H1 (cell line): Measurements from ENCODE around the gene TATDN2. TPM values are rescaled to one million over a fixed set of nuclear protein-coding genes. Genes with fewer than 3 reads are reported as not detected.

Source experiments
- ASH2L ChIP-seq: fragments of 200-600, 300-600 bp; sonication (generic); IDR thresholded peaks from one replicate; pipeline ENCODE4 v1.7.1; 2017; ENCODE audit warnings: low read length
- ATF3 ChIP-seq: IDR thresholded peaks from 2 replicates; pipeline ENCODE4 v1.6.1; 2011; ENCODE audit warnings: low read depth, mild to moderate bottlenecking, low read length; ENCODE audit not compliant: insufficient read depth
- BACH1 ChIP-seq: IDR thresholded peaks from 2 replicates; pipeline ENCODE4 v1.6.1; 2012; ENCODE audit warnings: low read length, improper control_type of control experiment
- CHD2 ChIP-seq: IDR thresholded peaks from 2 replicates; pipeline ENCODE4 v1.6.1; 2012; ENCODE audit warnings: low read length, improper control_type of control experiment
- CHD7 ChIP-seq: fragments of 300-600 bp; sonication (generic); IDR thresholded peaks from 2 replicates; pipeline ENCODE4 v1.7.1; 2012; ENCODE audit warnings: low read length, moderate library complexity, mild to moderate bottlenecking, inconsistent platforms; ENCODE audit not compliant: insufficient replicate concordance
- EGR1 ChIP-seq: IDR thresholded peaks from 2 replicates; pipeline ENCODE4 v1.6.1; 2011; ENCODE audit warnings: low read depth, low read length, borderline replicate concordance
- EP300 ChIP-seq, 2 experiments: IDR thresholded peaks; 1 replicate in 1 of 2; 2 replicates in 1 of 2; pipeline ENCODE4 v1.6.1; 2011 to 2012; ENCODE audit warnings: low read depth in 2 of 2, low read length in 2 of 2, mild to moderate bottlenecking in 2 of 2, borderline replicate concordance in 1 of 2, inconsistent platforms in 1 of 2, moderate library complexity in 1 of 2
- JUND ChIP-seq: IDR thresholded peaks from 2 replicates; pipeline ENCODE4 v1.6.1; 2011; ENCODE audit warnings: mild to moderate bottlenecking, improper control_type of control experiment, low read length
- POLR2AphosphoS5 ChIP-seq: IDR thresholded peaks from 2 replicates; pipeline ENCODE4 v1.6.1; 2011; ENCODE audit warnings: low read depth, low read length
- RBBP5 ChIP-seq: IDR thresholded peaks from 2 replicates; pipeline ENCODE4 v1.7.1; 2012; ENCODE audit warnings: low read depth, mild to moderate bottlenecking, inconsistent platforms, low read length, moderate library complexity, borderline replicate concordance
- SP2 ChIP-seq: IDR thresholded peaks from 2 replicates; pipeline ENCODE4 v1.6.1; 2012; ENCODE audit warnings: mild to moderate bottlenecking, low read length, inconsistent platforms
- polyA plus RNA-seq, 7 experiments: library from polyadenylated mRNA; depleted of rRNA in 3 of 7; stranded (reverse) in 5 of 7; unstranded in 2 of 7; fragments of >200 nt in 5 of 7; fragments of 200-250 nt in 2 of 7; gene quantifications; 1 replicate in 5 of 7; 2 replicates in 1 of 7; 4 replicates in 1 of 7; pipeline versions ENCODE4 v1.2.1 to v1.2.3, GENCODE V29; 2011 to 2013; ENCODE audit warnings: missing spikeins in 2 of 7, mixed read lengths in 2 of 7
- total RNA-seq: library from RNA; stranded (reverse); fragmentation: NEBNext Ultra II Directional; extraction: Animal tissue kit (Norgen Biotek cat#: 25700); gene quantifications from 2 replicates; pipeline ENCODE4 v1.2.1, GENCODE V29; 2021

TATDN2 gene
- total and polyA plus RNA-seq, 2 of the 8 experiments (the other 6 are each of a cell fraction or from before 2014, with no cell fraction given), result 12.1 to 34.8 TPM

DNA sequence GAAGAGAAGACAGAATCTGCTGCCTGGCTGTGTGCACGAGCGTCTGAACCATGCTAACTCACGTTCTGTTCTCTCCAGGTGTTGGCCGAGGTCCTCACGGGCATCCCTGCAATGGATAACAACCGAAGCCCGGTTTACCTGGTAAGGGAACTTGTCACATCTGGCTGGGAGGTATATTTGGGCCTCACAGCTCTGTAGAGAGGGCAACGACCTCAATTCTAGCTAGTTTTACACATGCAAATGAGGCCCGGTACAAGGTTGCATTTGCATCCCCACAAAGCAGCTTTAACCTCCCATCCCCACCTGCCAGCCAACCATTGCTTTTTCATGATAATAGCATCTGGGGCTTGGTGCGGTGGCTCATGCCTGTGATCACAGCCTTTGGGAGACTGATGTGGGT is 22.0 kb upstream of the TATDN2 start (continued):
- peak; percentile 50 for TF ChIP-seq CHD7
- TF ChIP-seq JUND, result no peak
- peak; percentile 95 for TF ChIP-seq RBBP5
- TF ChIP-seq CHD2, result no peak
- no peak for TF ChIP-seq EGR1
- TF ChIP-seq ASH2L, result peak; percentile 94
- TF ChIP-seq POLR2AphosphoS5, result peak; percentile 52; the same call in 1 of the 2 replicates
- TF ChIP-seq BACH1, result no peak
- TF ChIP-seq SP2, result no peak
- TF ChIP-seq EP300 (IDR thresholded peaks at IDR 0.05; ENCODE audit: borderline replicate concordance in 1 of 2, low read depth in 2 of 2, low read length in 2 of 2), result no peak
- TF ChIP-seq ATF3, result no peak
